ENCODE results near the gene HMOX2.

Gene HMOX2

GRCh38 chr16:4525634-4526277 lies 49.6 kb downstream of the HMOX2 start:
- DNase-seq = no peak

- no peak for DNase-seq
These were observed 53.2 kb downstream of the HMOX2 start for GRCh38 chr16:4529085-4530060.

- DNase-seq = no peak
These were observed 55.6 kb downstream of the HMOX2 start for GRCh38 chr16:4531811-4532210.

GRCh38 chr16:4532238-4532637 lies 56.0 kb downstream of the HMOX2 start:
- no peak for DNase-seq

GRCh38 chr16:4533490-4533889 lies 57.3 kb downstream of the HMOX2 start:
- no peak for DNase-seq

GRCh38 chr16:4534151-4534790 lies 58.1 kb downstream of the HMOX2 start:
- peak; percentile 43 for DNase-seq

GRCh38 chr16:4535627-4536108 lies 59.5 kb downstream of the HMOX2 start:
- DNase-seq = no peak

- DNase-seq = no peak
These were observed 60.4 kb downstream of the HMOX2 start for GRCh38 chr16:4536391-4537106.

- DNase-seq = no peak
These were observed 61.5 kb downstream of the HMOX2 start for GRCh38 chr16:4537376-4538343.

- DNase-seq = peak; percentile 96
These were observed 62.4 kb downstream of the HMOX2 start, which contains the start of gene CDIP1 for GRCh38 chr16:4538350-4539235. TSS of gene CDIP1 (minus strand) at chr16:4538773. CDS start at chr16:4514130, 24,643 bp downstream.

- no peak for DNase-seq
These were observed 63.6 kb downstream of the HMOX2 start for GRCh38 chr16:4539716-4540284.

GRCh38 chr16:4544473-4544872 lies 68.3 kb downstream of the HMOX2 start:
- DNase-seq = no peak

- no peak for DNase-seq
These were observed 71.9 kb downstream of the HMOX2 start for GRCh38 chr16:4548124-4548523.

GRCh38 chr16:4550591-4550990 lies 74.4 kb downstream of the HMOX2 start:
- DNase-seq = no peak

GRCh38 chr16:4552541-4552940 lies 76.3 kb downstream of the HMOX2 start:
- no peak for DNase-seq

- no peak for DNase-seq
These were observed 79.9 kb downstream of the HMOX2 start, which contains the start of gene C16orf96 for GRCh38 chr16:4556112-4556511. TSS of gene C16orf96 (plus strand) at chr16:4556340. CDS start at chr16:4556490, 150 bp downstream.

- DNase-seq = no peak
These were observed 80.4 kb downstream of the HMOX2 start for GRCh38 chr16:4556580-4556979.

GRCh38 chr16:4557973-4558372 lies 81.8 kb downstream of the HMOX2 start:
- DNase-seq = no peak

Measured in CD4-positive, alpha-beta T cell treated with Interleukin-17A for 1 hour (primary cell).